Activated T-cell treated with anti-CD3 and anti-CD28 coated beads, Interleukin-2, amount 50 U/mL, for 72 hours (primary cell): ENCODE data around the gene DDX50. TPM values are rescaled to one million over a fixed set of nuclear protein-coding genes. Genes with fewer than 3 reads are reported as not detected.

Experiments
- total RNA-seq, 2 donors: library from RNA; stranded (reverse); gene quantifications; one replicate each; pipeline ENCODE4 v1.2.3, GENCODE V29; 2022

DDX50 gene
- total RNA-seq, 2 donors from 2014 or later, result 61.8 to 62.8 TPM

Other genes with a start within 250 kb of the DDX50 start
- gene CCAR1, start 180.1 kb upstream of the DDX50 start, total RNA-seq, result 100 to 1,000 TPM; 111 to 121 TPM
- gene STOX1, start 73.8 kb upstream of the DDX50 start, total RNA-seq, result under 1 TPM; 0.19 to 0.41 TPM
- 100 to 1,000 TPM; 138 to 148 TPM for gene DDX21, start 54.9 kb downstream of the DDX50 start, total RNA-seq
- gene KIFBP, start 87.5 kb downstream of the DDX50 start, total RNA-seq, result 10 to 100 TPM; 16.3 to 17.5 TPM
- gene SRGN, start 186.8 kb downstream of the DDX50 start, total RNA-seq, result 100 to 1,000 TPM; 439 to 902 TPM
- gene VPS26A, start 222.9 kb downstream of the DDX50 start, total RNA-seq, result 10 to 100 TPM; 39.0 to 39.1 TPM